NOMO-1 (cell line): Measurements from ENCODE around the gene MTRFR.
A peak's percentile ranks its signal among the peaks of the same experiment; 100 is the strongest.
"Not testable (repeated sequence)": the region's sequence is repeated elsewhere in the genome, so short reads cannot be mapped to it uniquely, and the experiment has no call there.

Source experiments
- DNase-seq, 2 experiments: peaks; one replicate each; lab custom pipeline; 2025; ENCODE audit not compliant: unreplicated experiment in 2 of 2; lab: John Stamatoyannopoulos, UW

MTRFR gene

GRCh38 chr12:123232807-123233504, at the start of gene MTRFR, which contains the start of gene MPHOSPH9:
TSS of gene MTRFR (plus strand) at chr12:123233436. CDS start at chr12:123253675, 20,239 bp downstream.
TSS of gene MPHOSPH9 (minus strand) at chr12:123233141. CDS start at chr12:123230364, 2,777 bp downstream.
- peak; percentile 98 to 99 for DNase-seq

DNA sequence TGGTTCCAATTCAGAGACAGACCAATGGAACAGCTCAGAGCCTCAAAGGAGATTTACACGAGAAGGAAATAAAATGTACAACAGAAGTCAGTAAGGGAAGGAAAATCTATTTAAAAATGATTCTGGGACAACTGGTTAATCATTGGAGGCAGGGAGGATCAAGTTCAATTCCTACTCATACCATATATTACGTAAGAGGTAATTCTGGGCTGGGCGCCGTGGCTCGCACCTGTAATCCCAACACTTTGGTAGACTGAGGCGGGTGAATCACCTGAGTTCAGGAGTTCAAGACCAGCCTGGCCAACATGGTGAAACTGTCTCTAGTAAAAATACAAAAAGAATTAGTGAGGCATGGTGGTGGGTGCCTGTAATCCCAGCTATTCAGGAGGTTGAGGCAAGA, 45.6 kb upstream of the MTRFR start:
- DNase-seq = no peak

GRCh38 chr12:123199936-123200335, 33.3 kb upstream of the MTRFR start:
- no peak for DNase-seq

- no peak for DNase-seq
Observed at GRCh38 chr12:123200414-123200813, 32.8 kb upstream of the MTRFR start.

GRCh38 chr12:123206794-123207193, 26.4 kb upstream of the MTRFR start:
- not testable (repeated sequence) for DNase-seq

- not testable (repeated sequence) for DNase-seq
Observed at GRCh38 chr12:123207815-123208214, 25.4 kb upstream of the MTRFR start.

- DNase-seq = no peak
Observed at GRCh38 chr12:123223241-123223668, 10.0 kb upstream of the MTRFR start.

- DNase-seq = no peak
Observed at GRCh38 chr12:123225443-123225842, 7.8 kb upstream of the MTRFR start.

- DNase-seq = no peak
Observed at GRCh38 chr12:123227581-123228258, 5.5 kb upstream of the MTRFR start.

DNA sequence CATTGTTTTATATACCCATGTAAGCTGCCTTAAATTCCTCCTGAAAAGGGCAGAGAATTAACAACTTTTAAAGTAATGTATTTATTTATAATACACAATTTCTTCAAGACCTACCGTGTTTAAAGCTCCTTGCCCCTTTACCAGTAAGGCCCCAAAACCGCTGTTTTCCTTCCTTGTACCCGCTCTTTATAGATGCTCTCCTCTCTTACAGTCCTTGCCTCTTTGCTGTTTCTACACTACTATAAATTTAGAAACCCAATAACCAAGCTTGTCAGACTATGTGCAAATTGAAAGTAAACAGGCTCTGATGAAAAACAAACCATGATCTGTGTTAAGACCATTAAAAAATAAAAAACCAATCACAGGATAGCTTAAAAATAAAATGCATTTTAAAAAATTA, 4.2 kb upstream of the MTRFR start:
- no peak for DNase-seq

DNA sequence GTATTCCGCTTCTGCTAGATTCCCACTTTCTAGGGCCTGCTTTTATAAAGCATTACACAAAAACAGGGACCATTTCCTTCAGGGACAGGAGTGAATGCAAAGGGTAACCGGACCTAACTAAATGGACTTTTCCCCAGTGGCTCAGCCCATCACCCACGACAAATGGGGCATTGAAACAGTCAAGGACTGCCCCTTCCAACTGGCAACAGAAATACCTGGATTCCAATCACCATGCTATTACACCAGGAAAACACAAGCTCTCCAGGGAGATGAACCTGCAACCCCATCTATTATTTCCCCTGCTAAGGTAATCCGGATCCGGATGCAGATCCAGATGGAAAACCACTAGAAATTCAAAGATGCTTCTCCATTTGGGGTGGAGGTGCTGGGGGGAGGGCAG, 1.3 kb upstream of the MTRFR start:
- no peak for DNase-seq

GRCh38 chr12:123232472-123232806, 797 bp upstream of the MTRFR start:
- peak in 1 of 2 experiments; percentile 47 for DNase-seq

- no peak for DNase-seq
Observed at GRCh38 chr12:123233505-123234308, 471 bp downstream of the MTRFR start.

DNA sequence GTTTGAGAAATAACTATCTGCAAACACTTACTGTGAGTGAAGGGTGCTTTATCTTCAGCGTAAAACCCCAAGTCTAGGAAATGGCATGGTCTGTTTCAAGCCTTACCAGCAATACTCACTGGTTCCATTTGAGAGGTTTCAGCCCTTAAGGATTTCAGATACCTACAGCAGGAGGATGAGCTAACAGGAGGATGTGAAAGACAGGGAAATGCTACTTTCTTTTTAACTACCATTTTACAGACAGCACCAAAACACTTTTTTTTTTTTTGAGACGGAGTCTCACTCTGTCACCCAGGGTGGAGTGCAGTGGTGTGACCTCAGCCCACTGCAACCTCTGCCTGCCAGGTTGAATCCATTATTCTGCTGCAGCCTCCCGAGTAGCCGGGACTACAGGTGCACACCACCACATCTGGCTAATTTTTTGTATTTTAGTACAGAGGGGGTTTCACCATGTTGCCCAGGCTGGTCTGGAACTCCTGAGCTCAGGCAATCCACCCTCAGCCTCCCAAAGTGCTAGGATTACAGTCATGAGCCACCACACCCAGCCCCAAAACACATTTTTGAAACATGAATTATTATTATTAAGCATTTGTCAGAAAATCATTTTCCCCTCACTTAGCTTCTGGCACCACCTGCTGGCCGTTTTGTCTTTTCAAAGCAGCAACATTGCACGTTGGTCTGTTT, 4.6 kb downstream of the MTRFR start:
- DNase-seq = peak; percentile 24 to 42

DNA sequence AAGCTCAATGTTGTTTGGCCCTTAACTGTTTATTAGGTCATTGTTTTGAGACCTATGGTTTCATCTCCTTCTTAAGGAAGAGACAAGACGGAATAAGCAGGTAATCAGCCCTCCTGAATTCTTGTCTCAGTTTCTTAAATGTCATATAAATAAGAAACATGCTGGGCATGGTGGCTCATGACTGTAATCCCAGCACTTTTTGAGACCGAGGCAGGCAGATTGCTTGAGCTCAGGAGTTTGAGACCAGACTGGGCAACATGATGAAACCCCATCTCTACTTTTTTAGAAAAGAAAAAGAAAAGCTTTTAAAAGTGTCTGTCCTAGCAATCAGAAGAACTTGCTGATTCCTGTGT, 5.1 kb downstream of the MTRFR start:
- DNase-seq = no peak

GRCh38 chr12:123238961-123239360, 5.7 kb downstream of the MTRFR start:
- no peak for DNase-seq

GRCh38 chr12:123242116-123242904, 9.1 kb downstream of the MTRFR start:
- DNase-seq = peak; percentile 27 to 50

DNA sequence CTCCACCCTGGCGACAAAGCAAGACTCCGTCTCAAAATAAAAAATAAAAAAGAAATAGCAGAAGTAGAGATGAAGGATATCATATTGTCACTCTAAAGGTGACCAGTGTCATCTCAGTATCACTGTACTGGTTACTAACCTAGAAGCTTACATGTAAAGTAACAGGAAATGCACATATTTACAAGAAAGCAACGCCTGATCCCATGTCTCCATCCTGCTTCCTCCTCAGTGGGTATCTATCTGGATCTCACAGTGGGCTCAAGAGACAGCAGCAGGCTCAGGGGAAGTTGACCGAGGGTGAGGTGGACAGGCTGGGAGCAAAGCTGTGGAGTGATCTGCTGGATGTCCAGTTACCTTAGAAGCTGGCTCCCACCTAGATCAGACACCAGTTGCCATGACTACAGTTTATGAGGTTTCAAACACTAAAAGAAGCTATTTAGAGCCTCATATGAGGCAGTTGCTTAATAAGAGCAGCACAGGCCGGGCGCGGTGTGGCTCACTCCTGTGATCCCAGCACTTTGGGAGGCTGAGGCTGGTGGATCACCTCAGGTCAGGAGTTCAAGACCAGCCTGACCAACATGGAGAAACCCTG, 10.5 kb downstream of the MTRFR start:
- no peak for DNase-seq

DNA sequence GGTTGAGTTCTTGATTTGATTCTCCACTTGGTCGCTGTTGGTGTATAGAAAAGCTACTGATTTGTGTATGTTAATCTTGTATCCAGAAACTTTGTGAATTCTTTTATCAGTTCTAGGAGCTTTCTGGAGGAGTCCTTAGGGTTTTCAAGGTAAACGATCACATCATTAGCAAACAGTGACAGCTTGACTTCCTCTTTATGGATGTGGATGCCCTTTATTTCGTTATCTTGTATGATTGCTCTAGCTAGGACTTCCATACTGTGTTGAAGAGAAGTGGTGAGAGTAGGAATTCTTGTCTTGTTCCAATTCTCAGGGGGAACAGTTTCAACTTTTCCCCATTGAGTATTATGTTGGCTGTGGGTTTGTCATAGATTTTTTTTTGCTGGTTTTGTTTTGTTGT, 12.4 kb downstream of the MTRFR start:
- no peak for DNase-seq

- not testable (repeated sequence) for DNase-seq
Observed at GRCh38 chr12:123248129-123248528, 14.9 kb downstream of the MTRFR start.
